Progenitor cell of endocrine pancreas (in vitro differentiated cells): Measurements from ENCODE around the gene EYS. TPM values are rescaled to one million over a fixed set of nuclear protein-coding genes. Genes with fewer than 3 reads are reported as not detected.

Experiments used
- DNase-seq: peaks from one replicate; pipeline ENCODE4 v3.0.0; 2021; ENCODE audit warnings: low spot score; ENCODE audit not compliant: unreplicated experiment
- H3K27ac Mint-ChIP-seq: 2 replicates; pipeline ENCODE4 v1.8.0; 2021; ENCODE audit warnings: mild to moderate bottlenecking, moderate library complexity, mixed read lengths
- H3K27me3 Mint-ChIP-seq: 2 replicates; pipeline ENCODE4 v1.8.0; 2021; ENCODE audit warnings: mixed read lengths
- H3K36me3 Mint-ChIP-seq: 2 replicates; pipeline ENCODE4 v1.8.0; 2022; ENCODE audit warnings: mixed read lengths; ENCODE audit not compliant: insufficient read depth
- H3K4me1 Mint-ChIP-seq: 2 replicates; pipeline ENCODE4 v1.8.0; 2021; ENCODE audit warnings: low read depth, mixed read lengths
- H3K4me3 Mint-ChIP-seq: 2 replicates; pipeline ENCODE4 v1.8.0; 2021; ENCODE audit warnings: low read depth, mild to moderate bottlenecking, moderate library complexity, mixed read lengths
- H3K9me3 Mint-ChIP-seq: 2 replicates; pipeline ENCODE4 v1.8.0; 2021; ENCODE audit warnings: low read depth, mixed read lengths
- total RNA-seq: library from RNA; stranded (reverse); gene quantifications from 2 replicates; pipeline ENCODE4 v1.2.1, GENCODE V29; 2021
- TF ChIP-seq, protein P1 (sequence below): fragments of 200-600 bp; sonication (generic); IDR thresholded peaks from one replicate; pipeline ENCODE4 v1.5.0; 2021; ENCODE audit warnings: antibody characterized with exemption, mild to moderate bottlenecking; ENCODE audit not compliant: unreplicated experiment

Gene EYS
- total RNA-seq, 1 donor from 2014 or later = 0.46 TPM

DNA sequence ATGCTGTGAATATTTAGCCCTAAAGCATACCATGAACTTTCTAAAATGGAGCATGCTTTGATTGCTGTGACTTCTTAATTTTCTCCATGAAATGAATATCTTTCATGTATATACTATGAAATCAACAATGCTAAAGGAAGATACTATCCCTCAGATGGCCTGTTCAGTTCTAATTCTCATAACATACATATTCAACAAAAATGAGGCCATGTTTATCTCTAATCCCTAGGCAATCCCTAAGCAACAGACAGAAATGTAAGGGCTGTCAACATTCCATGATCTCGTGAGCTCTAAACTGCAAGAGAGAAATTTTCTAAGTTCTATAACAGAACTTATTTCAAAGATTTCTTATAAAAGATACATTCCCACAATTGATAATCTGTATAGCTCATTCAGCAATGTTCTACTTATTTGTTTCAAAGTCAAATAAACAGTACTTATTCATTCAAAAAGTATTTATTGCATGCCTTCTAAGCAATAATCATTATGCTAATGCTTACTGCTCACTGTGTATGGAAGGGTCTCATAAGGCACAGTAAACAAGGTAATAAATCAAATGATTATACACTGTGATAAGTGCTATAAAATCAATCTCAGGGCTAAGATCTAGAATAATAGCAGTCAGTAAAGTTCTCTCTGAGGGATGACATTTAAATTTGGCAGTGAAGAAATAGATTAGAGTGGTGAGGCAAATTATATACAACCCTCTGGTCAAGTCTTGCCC, 1578.6 kb downstream of the EYS start:
- no peaks in the 10 kb centered on the region for H3K36me3 Mint-ChIP-seq

DNA sequence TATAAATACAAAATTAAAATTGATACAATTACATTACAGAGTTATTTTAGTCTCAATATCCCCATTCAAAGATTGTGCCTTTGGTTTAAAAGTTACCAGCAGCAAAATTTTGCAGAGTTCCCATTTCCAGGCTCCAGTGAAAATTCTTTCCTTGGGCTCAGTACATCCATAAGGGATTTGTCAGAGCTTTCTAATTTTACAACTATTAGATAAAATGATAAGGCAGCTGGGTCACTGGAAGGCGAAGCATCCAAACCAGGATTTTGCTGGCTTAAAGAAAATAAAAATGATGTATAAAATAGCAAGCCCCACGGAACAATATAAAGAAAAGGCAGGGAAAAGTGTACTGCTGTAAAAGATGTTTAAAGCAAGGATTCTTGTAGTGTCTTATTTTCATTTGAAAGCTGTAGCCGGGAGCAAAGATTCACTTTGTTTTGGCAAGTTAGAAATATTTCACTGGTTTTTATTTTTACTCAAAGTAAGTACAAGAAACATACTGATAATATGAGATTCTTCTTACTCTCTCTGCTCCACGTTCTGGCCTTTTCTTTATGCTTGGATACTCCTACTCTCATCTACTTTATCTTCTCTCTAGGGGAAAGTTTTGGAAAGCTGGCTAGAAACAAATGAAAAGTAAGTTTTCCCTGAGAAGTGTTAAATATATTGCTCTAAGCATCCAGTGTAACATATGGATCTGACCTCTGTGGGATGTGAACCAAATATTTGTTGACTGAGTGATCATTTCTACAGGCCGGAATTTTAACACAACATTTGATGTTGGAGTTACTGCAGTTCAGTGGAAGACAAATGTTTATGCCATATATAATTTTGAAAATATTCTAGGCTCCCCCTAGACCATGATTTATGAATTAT, 1583.0 kb downstream of the EYS start:
- Mint-ChIP-seq H3K9me3 (no peaks in the 10 kb centered on the region), H3K36me3 (no peaks in the 10 kb centered on the region), H3K4me1 (no peaks in the 10 kb centered on the region), H3K4me3 (no peak overlapping the region), H3K27ac (no peak overlapping the region), H3K27me3 (no peaks in the 10 kb centered on the region)
- TF ChIP-seq, protein P1, sequence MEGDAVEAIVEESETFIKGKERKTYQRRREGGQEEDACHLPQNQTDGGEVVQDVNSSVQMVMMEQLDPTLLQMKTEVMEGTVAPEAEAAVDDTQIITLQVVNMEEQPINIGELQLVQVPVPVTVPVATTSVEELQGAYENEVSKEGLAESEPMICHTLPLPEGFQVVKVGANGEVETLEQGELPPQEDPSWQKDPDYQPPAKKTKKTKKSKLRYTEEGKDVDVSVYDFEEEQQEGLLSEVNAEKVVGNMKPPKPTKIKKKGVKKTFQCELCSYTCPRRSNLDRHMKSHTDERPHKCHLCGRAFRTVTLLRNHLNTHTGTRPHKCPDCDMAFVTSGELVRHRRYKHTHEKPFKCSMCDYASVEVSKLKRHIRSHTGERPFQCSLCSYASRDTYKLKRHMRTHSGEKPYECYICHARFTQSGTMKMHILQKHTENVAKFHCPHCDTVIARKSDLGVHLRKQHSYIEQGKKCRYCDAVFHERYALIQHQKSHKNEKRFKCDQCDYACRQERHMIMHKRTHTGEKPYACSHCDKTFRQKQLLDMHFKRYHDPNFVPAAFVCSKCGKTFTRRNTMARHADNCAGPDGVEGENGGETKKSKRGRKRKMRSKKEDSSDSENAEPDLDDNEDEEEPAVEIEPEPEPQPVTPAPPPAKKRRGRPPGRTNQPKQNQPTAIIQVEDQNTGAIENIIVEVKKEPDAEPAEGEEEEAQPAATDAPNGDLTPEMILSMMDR = no peak
- no peak for DNase-seq

More for the DNA sequence above, 1578.6 kb downstream of the EYS start:
- TF ChIP-seq, protein P1 = no peak
- Mint-ChIP-seq H3K4me1 (no peaks in the 10 kb centered on the region), H3K27ac (no peak overlapping the region), H3K4me3 (no peak overlapping the region), H3K9me3 (no peaks in the 10 kb centered on the region), H3K27me3 (no peaks in the 10 kb centered on the region)
- DNase-seq = no peak

DNA sequence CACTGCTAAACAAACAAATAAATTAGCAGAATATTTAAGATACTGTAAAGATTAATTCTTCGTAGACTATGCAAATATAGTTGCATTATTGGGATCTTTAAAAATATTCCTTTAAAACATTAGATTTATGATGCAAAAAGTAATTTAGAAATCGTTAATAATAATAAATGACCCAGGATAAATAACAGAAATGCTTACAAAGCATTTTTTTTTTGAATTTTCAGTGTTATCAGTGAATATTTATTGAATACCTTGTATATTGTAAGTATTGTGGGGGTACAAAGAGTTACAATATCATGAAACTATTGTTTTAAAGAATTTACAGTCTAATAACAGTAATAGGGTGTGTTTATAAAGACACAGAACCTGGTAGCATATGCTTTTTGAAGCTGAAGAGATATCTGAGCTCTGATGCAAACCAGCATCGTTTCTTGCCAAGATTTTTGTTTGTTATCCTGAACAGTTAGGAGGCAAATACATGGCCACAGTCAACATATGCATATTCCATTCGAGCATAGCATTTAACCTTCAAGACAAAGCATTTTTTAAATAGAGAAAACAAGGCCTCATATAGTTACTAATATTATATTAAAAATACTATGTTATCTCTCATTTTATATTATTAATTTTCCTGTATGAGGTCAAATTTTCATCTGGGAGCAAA, 1584.2 kb downstream of the EYS start:
- no peak overlapping the region for H3K4me3 Mint-ChIP-seq
- DNase-seq = no peak
- H3K4me1 Mint-ChIP-seq = no peaks in the 10 kb centered on the region
- H3K27ac Mint-ChIP-seq = no peak overlapping the region
- TF ChIP-seq, protein P1 = no peak
- H3K36me3 Mint-ChIP-seq = no peaks in the 10 kb centered on the region
- H3K27me3 Mint-ChIP-seq = no peaks in the 10 kb centered on the region
- peaks cover 2% of the 10 kb centered on the region for H3K9me3 Mint-ChIP-seq

DNA sequence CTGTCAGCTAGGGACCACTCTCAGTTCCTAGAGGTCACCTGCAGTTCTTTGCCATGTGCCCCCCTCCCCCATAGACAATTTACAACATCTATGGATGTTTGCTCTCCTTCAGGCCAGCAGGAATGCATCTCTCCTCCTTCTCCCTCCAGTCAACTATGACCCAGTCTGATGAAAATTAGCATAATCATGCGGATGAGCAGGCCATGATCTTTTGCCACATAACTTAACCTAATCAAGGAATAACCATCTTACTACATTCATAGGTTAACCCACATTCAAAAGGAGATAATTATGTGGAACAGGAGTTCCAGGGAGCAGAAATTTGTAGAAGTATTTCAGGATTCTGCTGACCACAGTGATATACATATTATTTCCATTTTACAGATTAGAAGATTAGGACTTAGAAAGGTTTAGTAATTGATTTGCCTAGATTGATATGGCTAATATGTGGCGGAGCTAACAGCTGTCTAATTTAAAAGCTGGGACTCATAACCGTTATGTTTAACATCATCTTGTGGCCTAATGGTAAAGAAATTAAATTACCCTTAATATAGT, 1585.9 kb downstream of the EYS start:
- Mint-ChIP-seq H3K9me3 (peaks cover 11% of the 10 kb centered on the region), H3K4me3 (no peak overlapping the region), H3K27ac (no peak overlapping the region), H3K36me3 (no peaks in the 10 kb centered on the region), H3K4me1 (no peaks in the 10 kb centered on the region), H3K27me3 (no peaks in the 10 kb centered on the region)
- DNase-seq = no peak
- TF ChIP-seq, protein P1 = no peak

DNA sequence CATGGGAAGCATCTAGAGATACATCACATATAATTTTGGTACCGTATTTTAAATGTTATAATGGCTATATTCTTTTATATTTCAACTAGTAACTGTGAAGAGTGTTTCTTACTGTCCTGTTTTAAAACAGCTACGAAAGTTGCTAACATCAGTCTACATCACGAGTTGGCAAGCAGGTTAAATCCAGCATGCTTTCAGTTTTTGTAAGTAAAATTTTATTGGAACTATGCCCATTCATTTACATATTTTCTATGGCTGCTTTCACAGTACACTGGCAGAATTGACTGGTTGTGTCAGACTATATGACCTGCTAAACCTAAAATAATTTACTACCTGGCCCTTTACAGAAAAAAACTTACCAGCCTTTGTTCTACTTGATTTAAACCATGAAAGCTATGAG, 1593.3 kb downstream of the EYS start:
- H3K27me3 Mint-ChIP-seq = no peaks in the 10 kb centered on the region
- H3K4me1 Mint-ChIP-seq = no peaks in the 10 kb centered on the region
- peaks cover 11% of the 10 kb centered on the region for H3K9me3 Mint-ChIP-seq
- no peak for DNase-seq
- H3K27ac Mint-ChIP-seq = no peak overlapping the region
- H3K36me3 Mint-ChIP-seq = no peaks in the 10 kb centered on the region
- TF ChIP-seq, protein P1 = no peak
- no peak overlapping the region for H3K4me3 Mint-ChIP-seq
